GM12865 (cell line): Measurements from ENCODE around the gene FIZ1.

Source experiments
- DNase-seq: peaks from one replicate; pipeline ENCODE4 v3.0.0; 2010; ENCODE audit warnings: low read depth
- H3K4me3 ChIP-seq: 2 replicates; pipeline ENCODE4 v1.5.1; 2011; ENCODE audit warnings: mild to moderate bottlenecking, low read depth, low read length, control low read depth
- TF ChIP-seq, protein P1 (sequence below): IDR thresholded peaks from 2 replicates; pipeline ENCODE4 v1.5.1; 2011; ENCODE audit warnings: low read length, control low read depth, low read depth, inconsistent platforms; ENCODE audit not compliant: insufficient read depth; ENCODE audit errors: missing control alignments

FIZ1 gene

DNA sequence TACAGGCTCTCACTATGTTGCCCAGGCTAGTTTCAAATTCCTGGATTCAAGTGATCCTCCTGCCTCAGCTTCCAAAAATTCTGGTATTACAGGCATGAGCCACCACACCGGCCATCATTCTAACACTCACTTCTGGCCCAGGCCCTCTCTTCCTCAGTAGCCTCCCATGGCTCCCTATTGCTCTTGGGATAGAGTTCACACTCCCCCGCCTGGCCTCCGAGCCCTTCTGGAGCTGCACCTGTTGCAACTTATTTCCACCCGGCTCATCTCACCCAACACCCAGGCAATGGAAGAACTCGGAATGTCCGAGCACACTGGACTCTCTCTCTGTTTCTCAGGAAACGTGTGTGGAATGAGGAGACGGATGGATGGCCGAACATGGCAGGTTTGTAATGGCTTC, 45.0 kb downstream of the FIZ1 start:
- TF ChIP-seq, protein P1, sequence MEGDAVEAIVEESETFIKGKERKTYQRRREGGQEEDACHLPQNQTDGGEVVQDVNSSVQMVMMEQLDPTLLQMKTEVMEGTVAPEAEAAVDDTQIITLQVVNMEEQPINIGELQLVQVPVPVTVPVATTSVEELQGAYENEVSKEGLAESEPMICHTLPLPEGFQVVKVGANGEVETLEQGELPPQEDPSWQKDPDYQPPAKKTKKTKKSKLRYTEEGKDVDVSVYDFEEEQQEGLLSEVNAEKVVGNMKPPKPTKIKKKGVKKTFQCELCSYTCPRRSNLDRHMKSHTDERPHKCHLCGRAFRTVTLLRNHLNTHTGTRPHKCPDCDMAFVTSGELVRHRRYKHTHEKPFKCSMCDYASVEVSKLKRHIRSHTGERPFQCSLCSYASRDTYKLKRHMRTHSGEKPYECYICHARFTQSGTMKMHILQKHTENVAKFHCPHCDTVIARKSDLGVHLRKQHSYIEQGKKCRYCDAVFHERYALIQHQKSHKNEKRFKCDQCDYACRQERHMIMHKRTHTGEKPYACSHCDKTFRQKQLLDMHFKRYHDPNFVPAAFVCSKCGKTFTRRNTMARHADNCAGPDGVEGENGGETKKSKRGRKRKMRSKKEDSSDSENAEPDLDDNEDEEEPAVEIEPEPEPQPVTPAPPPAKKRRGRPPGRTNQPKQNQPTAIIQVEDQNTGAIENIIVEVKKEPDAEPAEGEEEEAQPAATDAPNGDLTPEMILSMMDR: no peak
- H3K4me3 ChIP-seq: no peak overlapping the region
- no peak for DNase-seq

DNA sequence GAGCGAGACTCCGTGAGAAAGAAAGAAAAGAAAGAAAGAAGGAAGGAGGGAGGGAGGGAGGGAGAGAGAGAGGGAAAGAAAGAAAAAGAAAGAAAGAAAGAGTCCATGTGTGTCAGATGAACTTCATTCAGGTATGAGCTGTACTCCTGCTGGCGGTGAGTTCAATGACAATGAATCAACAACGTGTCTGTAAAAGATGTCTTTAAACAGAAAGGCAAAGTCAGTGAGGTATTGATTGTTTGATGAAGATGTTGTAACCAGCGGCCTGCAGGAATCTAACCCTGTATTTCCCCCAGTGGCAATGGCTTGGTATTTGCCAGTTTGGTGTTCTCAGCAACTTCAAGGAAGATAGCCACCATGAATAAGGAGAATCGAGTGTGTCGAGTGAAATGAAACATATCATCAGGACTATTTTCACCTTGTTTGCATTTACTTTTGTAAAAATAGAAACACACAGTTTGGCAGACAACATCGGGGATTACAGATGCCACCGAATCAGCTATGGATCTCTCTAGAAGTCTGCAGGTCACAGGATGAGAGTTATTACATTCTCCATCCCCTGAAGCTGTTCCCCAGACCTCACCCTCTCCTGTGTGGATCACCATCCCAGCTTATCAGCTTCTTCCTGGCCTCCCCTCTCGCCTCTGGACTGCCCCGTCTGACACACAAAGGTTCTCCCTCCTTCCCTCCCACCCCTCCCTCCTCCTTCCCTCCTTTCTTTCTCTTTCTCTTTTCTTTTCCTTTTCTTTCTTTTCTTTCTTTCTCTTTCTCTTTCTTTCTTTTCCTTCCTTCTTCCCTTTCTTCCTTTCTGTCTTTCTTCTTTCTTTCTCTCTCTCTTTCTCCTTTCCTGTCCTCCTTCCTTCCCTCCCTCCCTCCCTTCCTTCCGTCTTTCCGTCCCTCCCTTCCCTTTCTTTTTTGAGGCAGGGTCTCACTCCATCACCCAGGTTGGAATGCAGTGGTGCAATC, 45.8 kb downstream of the FIZ1 start:
- H3K4me3 ChIP-seq: no peak overlapping the region
- TF ChIP-seq, protein P1: no peak
- DNase-seq: no peak

DNA sequence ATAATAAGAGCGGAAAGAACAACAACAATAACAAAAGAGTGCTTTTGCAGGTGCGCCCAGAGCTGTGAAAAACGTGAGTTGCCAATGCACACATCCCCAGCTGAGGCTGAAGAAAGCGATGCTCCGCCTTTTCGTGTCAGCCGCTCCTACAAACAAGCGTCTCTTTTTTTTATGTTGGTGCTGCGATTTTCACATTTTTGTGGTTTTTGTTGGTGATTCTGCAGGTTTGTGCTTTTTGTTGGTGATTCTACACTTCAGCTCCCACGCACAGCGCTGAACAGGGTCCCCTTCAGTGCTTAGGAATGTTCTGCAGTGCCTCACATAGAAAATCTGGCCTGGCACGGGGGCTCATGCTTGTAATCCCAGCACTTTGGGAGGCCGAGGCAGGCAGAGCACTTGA, 46.7 kb downstream of the FIZ1 start:
- no peak overlapping the region for H3K4me3 ChIP-seq
- TF ChIP-seq, protein P1: no peak
- DNase-seq: no peak

DNA sequence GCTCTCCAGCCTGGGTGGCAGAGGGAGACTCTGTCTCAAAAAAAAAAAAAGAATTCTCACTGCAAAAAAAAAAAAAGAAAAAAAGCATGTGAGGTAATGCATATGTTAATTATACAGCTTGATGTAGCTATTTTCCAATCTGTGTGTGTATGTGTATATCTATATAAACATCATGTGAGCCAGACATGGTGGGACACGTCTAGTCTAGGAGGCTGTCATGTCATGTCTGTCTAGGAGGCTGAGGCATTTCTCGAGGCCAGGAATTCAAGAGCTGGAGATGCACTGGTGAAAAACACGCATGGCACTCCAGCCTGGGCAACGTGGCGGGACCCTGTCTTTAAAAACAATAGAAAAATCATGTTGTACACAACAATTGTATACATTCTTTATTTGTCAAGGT, 47.1 kb downstream of the FIZ1 start:
- TF ChIP-seq, protein P1: no peak

DNA sequence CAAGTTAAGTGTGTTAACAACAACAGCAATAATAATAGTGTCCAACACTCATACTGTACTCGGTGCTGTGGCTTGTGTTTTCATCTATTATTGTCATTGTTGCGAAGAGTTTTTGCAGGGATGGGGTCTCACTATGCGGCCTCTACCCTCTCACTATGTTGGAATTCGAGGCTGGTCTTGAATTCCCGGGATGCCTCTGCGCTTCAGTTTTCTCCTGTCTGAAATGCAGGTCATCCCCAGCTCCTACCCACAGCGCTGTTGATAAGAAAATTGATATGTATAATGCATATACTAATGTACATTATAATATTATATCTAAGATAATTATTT, 49.0 kb downstream of the FIZ1 start:
- H3K4me3 ChIP-seq: no peak overlapping the region
- TF ChIP-seq, protein P1: no peak
- no peak for DNase-seq

More for the DNA sequence above, 47.1 kb downstream of the FIZ1 start:
- DNase-seq: no peak
- H3K4me3 ChIP-seq: no peak overlapping the region

DNA sequence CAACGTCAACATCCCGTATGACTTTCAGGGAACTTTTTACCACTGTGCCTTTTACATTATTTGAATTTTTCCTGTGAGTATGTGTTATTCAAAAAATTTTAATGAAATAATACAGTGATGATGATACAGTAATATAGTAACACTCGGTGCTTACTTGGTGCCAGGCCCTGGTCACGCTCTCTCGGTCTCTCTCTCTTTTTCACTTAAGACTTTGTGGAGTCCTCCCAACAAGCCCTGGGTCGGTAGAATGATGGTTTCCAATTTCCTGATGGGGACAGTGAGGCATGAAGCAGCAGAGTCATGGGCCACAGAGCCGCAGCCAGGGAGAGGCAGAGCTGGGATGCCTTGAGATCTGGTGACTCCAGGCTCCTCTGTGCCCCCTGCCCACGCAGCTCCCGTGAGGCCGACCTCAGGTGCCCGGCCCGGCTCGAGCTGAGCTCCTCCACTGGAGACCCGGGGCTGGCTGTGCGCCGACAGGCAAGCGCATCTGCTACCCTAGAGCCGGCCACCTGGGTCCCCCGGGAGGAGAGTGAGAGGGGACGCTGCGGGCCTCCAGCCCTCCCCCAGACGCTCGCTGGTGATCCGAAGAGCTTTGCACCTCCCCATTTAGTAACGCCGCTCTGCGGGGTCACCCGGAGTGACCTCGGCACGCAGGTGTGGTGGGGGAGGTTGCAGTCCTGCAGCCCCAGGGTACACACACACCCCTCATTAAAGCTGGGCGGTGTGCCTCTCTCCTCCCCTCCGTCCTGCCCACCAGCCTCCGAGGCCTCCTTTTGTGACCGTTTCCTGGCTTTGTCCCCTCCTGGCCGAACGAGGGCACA, 49.6 kb downstream of the FIZ1 start:
- TF ChIP-seq, protein P1: no peak
- no peak overlapping the region for H3K4me3 ChIP-seq
- DNase-seq: no peak
